NCI-H128 (cell line): Measurements from ENCODE around the gene CBR1.

ENCODE experiments used
- DNase-seq: peaks from one replicate; lab custom pipeline; 2025; ENCODE audit not compliant: unreplicated experiment; lab: John Stamatoyannopoulos, UW

The CBR1 gene

GRCh38 chr21:36113647-36114428 lies 44.0 kb downstream of the CBR1 start:
- no peak for DNase-seq

GRCh38 chr21:36115138-36115730 lies 45.4 kb downstream of the CBR1 start:
- DNase-seq, result no peak

- DNase-seq, result no peak
These were observed 47.5 kb downstream of the CBR1 start for GRCh38 chr21:36117286-36117741.

- no peak for DNase-seq
These were observed 50.6 kb downstream of the CBR1 start for GRCh38 chr21:36120304-36120888.
